SK-N-MC (cell line): ENCODE measurements around the gene LCN9.

Source experiments
- EZH2 ChIP-seq: fragments of 200-600 bp; sonication (generic); IDR thresholded peaks from one replicate; pipeline ENCODE4 v1.6.1; 2017; ENCODE audit warnings: antibody characterized with exemption
- POLR2AphosphoS5 ChIP-seq: IDR thresholded peaks from 2 replicates; pipeline ENCODE4 v1.6.1; 2012; ENCODE audit warnings: mild to moderate bottlenecking, low read depth, low read length, borderline replicate concordance

- no peak for TF ChIP-seq POLR2AphosphoS5
- TF ChIP-seq EZH2 = no peak
Measured at GRCh38 chr9:135666534-135667462, 3.7 kb downstream of the LCN9 start.
